Memory B cell (primary cell): ENCODE data around the gene RAB22A.

Source experiments
- ATAC-seq: fragments of 150-1000 bp; cut with Tn5 transposase; 2 replicates; pipeline ENCODE4 v1.10.0; 2021; ENCODE audit warnings: low read depth, mild to moderate bottlenecking, moderate library complexity
- DNase-seq, 2 donors: peaks; one replicate each; pipeline ENCODE4 v3.0.0; 2022; ENCODE audit warnings: low spot score in 2 of 2
- H3K27ac Mint-ChIP-seq: one replicate; pipeline ENCODE4 v1.8.0; 2022; ENCODE audit warnings: mild to moderate bottlenecking, moderate library complexity, mixed read lengths
- H3K27me3 Mint-ChIP-seq: one replicate; pipeline ENCODE4 v1.8.0; 2022; ENCODE audit warnings: mixed read lengths
- H3K36me3 Mint-ChIP-seq: one replicate; pipeline ENCODE4 v1.8.0; 2022; ENCODE audit warnings: mild to moderate bottlenecking, mixed read lengths
- H3K4me1 Mint-ChIP-seq: one replicate; pipeline ENCODE4 v1.8.0; 2022; ENCODE audit warnings: mixed read lengths
- H3K4me3 Mint-ChIP-seq: one replicate; pipeline ENCODE4 v1.8.0; 2022; ENCODE audit warnings: mild to moderate bottlenecking, moderate library complexity, mixed read lengths
- H3K9me3 Mint-ChIP-seq: one replicate; pipeline ENCODE4 v1.8.0; 2022; ENCODE audit warnings: mixed read lengths

RAB22A gene

GRCh38 chr20:58309591-58310290, at the start of gene RAB22A:
RAB22A (plus strand) TSS chr20:58309715; CDS start chr20:58309977, 262 bp downstream.
- Mint-ChIP-seq H3K27me3 (no peaks in the 10 kb centered on the region), H3K4me1 (peaks cover 20% of the 10 kb centered on the region), H3K36me3 (peaks cover 10% of the 10 kb centered on the region), H3K4me3 (peak within 1 kb of the TSS; percentile 85), H3K27ac (peak within 1 kb of the TSS; percentile 99), H3K9me3 (no peaks in the 10 kb centered on the region)
- ATAC-seq (peak; percentile 44), DNase-seq (peak; percentile 78 to 81)

GRCh38 chr20:58260006-58260405, 49.5 kb upstream of the RAB22A start:
- no peaks in the 10 kb centered on the region for H3K27me3 Mint-ChIP-seq
- no peak overlapping the region for H3K4me3 Mint-ChIP-seq
- H3K9me3 Mint-ChIP-seq: no peaks in the 10 kb centered on the region
- peak overlapping the region; percentile 7 for H3K27ac Mint-ChIP-seq
- H3K4me1 Mint-ChIP-seq: peaks cover 17% of the 10 kb centered on the region
- no peak for ATAC-seq
- no peak for DNase-seq
- H3K36me3 Mint-ChIP-seq: peaks cover 18% of the 10 kb centered on the region

GRCh38 chr20:58261660-58262059, 47.9 kb upstream of the RAB22A start:
- ATAC-seq (no peak), DNase-seq (no peak)
- peaks cover 18% of the 10 kb centered on the region for H3K36me3 Mint-ChIP-seq

GRCh38 chr20:58264271-58264670, 45.2 kb upstream of the RAB22A start:
- no peaks in the 10 kb centered on the region for H3K9me3 Mint-ChIP-seq
- DNase-seq (no peak), ATAC-seq (no peak)
- H3K27ac Mint-ChIP-seq: no peak overlapping the region
- no peaks in the 10 kb centered on the region for H3K27me3 Mint-ChIP-seq
- H3K4me1 Mint-ChIP-seq: peaks cover 2% of the 10 kb centered on the region
- no peak overlapping the region for H3K4me3 Mint-ChIP-seq
- H3K36me3 Mint-ChIP-seq: peaks cover 25% of the 10 kb centered on the region

More at GRCh38 chr20:58261660-58262059, 47.9 kb upstream of the RAB22A start:
- Mint-ChIP-seq H3K4me1 (peaks cover 17% of the 10 kb centered on the region), H3K27me3 (no peaks in the 10 kb centered on the region), H3K9me3 (no peaks in the 10 kb centered on the region), H3K4me3 (no peak overlapping the region), H3K27ac (no peak overlapping the region)

- Mint-ChIP-seq H3K27ac (peak overlapping the region; percentile 57), H3K4me1 (no peaks in the 10 kb centered on the region), H3K27me3 (no peaks in the 10 kb centered on the region), H3K36me3 (peaks cover 21% of the 10 kb centered on the region), H3K9me3 (no peaks in the 10 kb centered on the region), H3K4me3 (no peak overlapping the region)
- ATAC-seq: no peak
- no peak for DNase-seq
Measured at GRCh38 chr20:58267389-58268215, 41.9 kb upstream of the RAB22A start.

GRCh38 chr20:58268421-58268821, 41.1 kb upstream of the RAB22A start:
- Mint-ChIP-seq H3K4me3 (no peak overlapping the region), H3K27me3 (no peaks in the 10 kb centered on the region), H3K9me3 (no peaks in the 10 kb centered on the region), H3K36me3 (peaks cover 21% of the 10 kb centered on the region), H3K4me1 (no peaks in the 10 kb centered on the region), H3K27ac (no peak overlapping the region)
- DNase-seq (no peak), ATAC-seq (no peak)

GRCh38 chr20:58268936-58269619, 40.4 kb upstream of the RAB22A start:
- peaks cover 24% of the 10 kb centered on the region for H3K36me3 Mint-ChIP-seq
- H3K27ac Mint-ChIP-seq: no peak overlapping the region
- DNase-seq (no peak), ATAC-seq (no peak)
- no peaks in the 10 kb centered on the region for H3K4me1 Mint-ChIP-seq
- H3K9me3 Mint-ChIP-seq: no peaks in the 10 kb centered on the region
- H3K27me3 Mint-ChIP-seq: no peaks in the 10 kb centered on the region
- H3K4me3 Mint-ChIP-seq: no peak overlapping the region

- Mint-ChIP-seq H3K9me3 (peaks cover 2% of the 10 kb centered on the region), H3K4me1 (peaks cover 3% of the 10 kb centered on the region), H3K27ac (no peak overlapping the region), H3K36me3 (peaks cover 35% of the 10 kb centered on the region), H3K4me3 (no peak overlapping the region), H3K27me3 (no peaks in the 10 kb centered on the region)
- ATAC-seq: no peak
- DNase-seq: no peak
Measured at GRCh38 chr20:58271606-58272351, 37.7 kb upstream of the RAB22A start.

- H3K4me3 Mint-ChIP-seq: no peak overlapping the region
- H3K27ac Mint-ChIP-seq: no peak overlapping the region
- no peak for DNase-seq
- no peaks in the 10 kb centered on the region for H3K27me3 Mint-ChIP-seq
- peaks cover 2% of the 10 kb centered on the region for H3K9me3 Mint-ChIP-seq
- peaks cover 3% of the 10 kb centered on the region for H3K4me1 Mint-ChIP-seq
- no peak for ATAC-seq
- peaks cover 25% of the 10 kb centered on the region for H3K36me3 Mint-ChIP-seq
Measured at GRCh38 chr20:58274384-58274783, 35.1 kb upstream of the RAB22A start.

- peaks cover 2% of the 10 kb centered on the region for H3K9me3 Mint-ChIP-seq
- no peak for ATAC-seq
- H3K27ac Mint-ChIP-seq: no peak overlapping the region
- peaks cover 31% of the 10 kb centered on the region for H3K36me3 Mint-ChIP-seq
- H3K4me3 Mint-ChIP-seq: no peak overlapping the region
- no peak for DNase-seq
- H3K27me3 Mint-ChIP-seq: no peaks in the 10 kb centered on the region
- peaks cover 15% of the 10 kb centered on the region for H3K4me1 Mint-ChIP-seq
Measured at GRCh38 chr20:58277107-58277506, 32.4 kb upstream of the RAB22A start.

GRCh38 chr20:58277578-58278472, 31.7 kb upstream of the RAB22A start:
- peaks cover 2% of the 10 kb centered on the region for H3K9me3 Mint-ChIP-seq
- H3K36me3 Mint-ChIP-seq: peaks cover 31% of the 10 kb centered on the region
- ATAC-seq (no peak), DNase-seq (no peak)
- no peak overlapping the region for H3K27ac Mint-ChIP-seq
- no peaks in the 10 kb centered on the region for H3K27me3 Mint-ChIP-seq
- no peak overlapping the region for H3K4me3 Mint-ChIP-seq
- peaks cover 15% of the 10 kb centered on the region for H3K4me1 Mint-ChIP-seq

- Mint-ChIP-seq H3K27ac (no peak overlapping the region), H3K4me3 (no peak overlapping the region), H3K36me3 (peaks cover 16% of the 10 kb centered on the region), H3K27me3 (no peaks in the 10 kb centered on the region), H3K9me3 (no peaks in the 10 kb centered on the region), H3K4me1 (peaks cover 23% of the 10 kb centered on the region)
- DNase-seq (no peak), ATAC-seq (peak; percentile 87)
Measured at GRCh38 chr20:58286729-58287128, 22.8 kb upstream of the RAB22A start.

- no peak overlapping the region for H3K27ac Mint-ChIP-seq
- no peaks in the 10 kb centered on the region for H3K27me3 Mint-ChIP-seq
- peaks cover 20% of the 10 kb centered on the region for H3K4me1 Mint-ChIP-seq
- H3K4me3 Mint-ChIP-seq: no peak overlapping the region
- DNase-seq: no peak
- no peaks in the 10 kb centered on the region for H3K9me3 Mint-ChIP-seq
- no peak for ATAC-seq
- H3K36me3 Mint-ChIP-seq: peaks cover 16% of the 10 kb centered on the region
Measured at GRCh38 chr20:58287638-58288037, 21.9 kb upstream of the RAB22A start.
